ENCODE results near the gene PRKAR2A.
A peak's percentile ranks its signal among the peaks of the same experiment; 100 is the strongest.

The PRKAR2A gene

GRCh38 chr3:48848816-48849515, 1.3 kb upstream of the PRKAR2A start:
- no peak for TF ChIP-seq CTCF (IDR thresholded peaks at IDR 0.05)
- H3K4me1 ChIP-seq, result peaks cover 24% of the 10 kb centered on the region
- H3K79me2 ChIP-seq, result peaks cover 16% of the 10 kb centered on the region
- H3K27ac ChIP-seq, result peak overlapping the region; percentile 85
- no peaks in the 10 kb centered on the region for H3K9me3 ChIP-seq (ENCODE audit: control insufficient read depth, low read length)
- H3K4me3 ChIP-seq (ENCODE audit: low read depth, low read length), result no peak overlapping the region
- H3K4me2 ChIP-seq (ENCODE audit: low read length), result no peak overlapping the region
- H3K36me3 ChIP-seq (ENCODE audit: control insufficient read depth, insufficient read depth, low read length), result no peaks in the 10 kb centered on the region
- no peaks in the 10 kb centered on the region for H3K27me3 ChIP-seq (ENCODE audit: control insufficient read depth, insufficient read depth, low read length)
- no peak overlapping the region for H3K9ac ChIP-seq
- peak overlapping the region; percentile 14 for H2AFZ ChIP-seq

GRCh38 chr3:48847053-48847503, 596 bp downstream of the PRKAR2A start:
- Histone ChIP-seq H3K4me3 (ENCODE audit: low read depth, low read length) (peak overlapping the region; percentile 83), H3K4me1 (peaks cover 24% of the 10 kb centered on the region), H2AFZ (peak overlapping the region; percentile 87), H3K79me2 (peaks cover 16% of the 10 kb centered on the region), H3K27me3 (ENCODE audit: control insufficient read depth, insufficient read depth, low read length) (no peaks in the 10 kb centered on the region), H3K36me3 (ENCODE audit: control insufficient read depth, insufficient read depth, low read length) (no peaks in the 10 kb centered on the region), H3K27ac (peak overlapping the region; percentile 85), H3K4me2 (ENCODE audit: low read length) (peak overlapping the region; percentile 96), H3K9ac (peak overlapping the region; percentile 4), H3K9me3 (ENCODE audit: control insufficient read depth, low read length) (no peaks in the 10 kb centered on the region)
- no peak for TF ChIP-seq CTCF (IDR thresholded peaks at IDR 0.05)

- Histone ChIP-seq H3K4me1 (peaks cover 16% of the 10 kb centered on the region), H3K36me3 (ENCODE audit: control insufficient read depth, insufficient read depth, low read length) (no peaks in the 10 kb centered on the region), H3K9me3 (ENCODE audit: control insufficient read depth, low read length) (no peaks in the 10 kb centered on the region), H3K27ac (no peak overlapping the region), H2AFZ (no peak overlapping the region), H3K4me2 (ENCODE audit: low read length) (no peak overlapping the region), H3K4me3 (ENCODE audit: low read depth, low read length) (no peak overlapping the region), H3K79me2 (peaks cover 19% of the 10 kb centered on the region), H3K27me3 (ENCODE audit: control insufficient read depth, insufficient read depth, low read length) (no peaks in the 10 kb centered on the region), H3K9ac (no peak overlapping the region)
- TF ChIP-seq CTCF (IDR thresholded peaks at IDR 0.05), result no peak
Measured at GRCh38 chr3:48845170-48845569, 2.5 kb downstream of the PRKAR2A start.

- no peak overlapping the region for H3K4me3 ChIP-seq (ENCODE audit: low read depth, low read length)
- H3K9ac ChIP-seq, result no peak overlapping the region
- no peak overlapping the region for H2AFZ ChIP-seq
- H3K4me1 ChIP-seq, result no peaks in the 10 kb centered on the region
- H3K36me3 ChIP-seq (ENCODE audit: control insufficient read depth, insufficient read depth, low read length), result no peaks in the 10 kb centered on the region
- no peak for TF ChIP-seq CTCF (IDR thresholded peaks at IDR 0.05)
- no peaks in the 10 kb centered on the region for H3K27me3 ChIP-seq (ENCODE audit: control insufficient read depth, insufficient read depth, low read length)
- no peak overlapping the region for H3K27ac ChIP-seq
- H3K79me2 ChIP-seq, result peaks cover 49% of the 10 kb centered on the region
- H3K4me2 ChIP-seq (ENCODE audit: low read length), result no peak overlapping the region
- H3K9me3 ChIP-seq (ENCODE audit: control insufficient read depth, low read length), result no peaks in the 10 kb centered on the region
Measured at GRCh38 chr3:48837163-48837562, 10.5 kb downstream of the PRKAR2A start.

Data from parathyroid adenoma (tissue), 2 donors.